GM19193 (cell line): ENCODE results near the gene GRID1.

Experiments used
- POLR2A ChIP-seq: IDR thresholded peaks from 4 replicates; pipeline ENCODE4 v1.6.1; 2011; ENCODE audit not compliant: insufficient read depth, insufficient read length; ENCODE audit errors: extremely low read depth

The GRID1 gene

GRCh38 chr10:85900061-85900460, 466.5 kb downstream of the GRID1 start:
- no peak for TF ChIP-seq POLR2A

- TF ChIP-seq POLR2A: no peak
Measured at GRCh38 chr10:85891472-85891871, 475.1 kb downstream of the GRID1 start.

- no peak for TF ChIP-seq POLR2A
Measured at GRCh38 chr10:85888559-85888958, 478.0 kb downstream of the GRID1 start.

- no peak for TF ChIP-seq POLR2A
Measured at GRCh38 chr10:85888004-85888403, 478.6 kb downstream of the GRID1 start.

- no peak for TF ChIP-seq POLR2A
Measured at GRCh38 chr10:85874208-85874607, 492.4 kb downstream of the GRID1 start.

- no peak for TF ChIP-seq POLR2A
Measured at GRCh38 chr10:85873063-85873462, 493.5 kb downstream of the GRID1 start.

- no peak for TF ChIP-seq POLR2A
Measured at GRCh38 chr10:85868627-85869499, 497.7 kb downstream of the GRID1 start.

- no peak for TF ChIP-seq POLR2A
Measured at GRCh38 chr10:85864868-85865526, 501.6 kb downstream of the GRID1 start.

GRCh38 chr10:85864173-85864549, 502.4 kb downstream of the GRID1 start:
- TF ChIP-seq POLR2A: no peak

- TF ChIP-seq POLR2A: no peak
Measured at GRCh38 chr10:85863301-85864172, 503.1 kb downstream of the GRID1 start.

- TF ChIP-seq POLR2A: no peak
Measured at GRCh38 chr10:85862771-85863170, 503.8 kb downstream of the GRID1 start.

- no peak for TF ChIP-seq POLR2A
Measured at GRCh38 chr10:85861513-85862197, 504.9 kb downstream of the GRID1 start.

- TF ChIP-seq POLR2A: no peak
Measured at GRCh38 chr10:85859859-85860258, 506.7 kb downstream of the GRID1 start.

- TF ChIP-seq POLR2A: no peak
Measured at GRCh38 chr10:85858776-85859515, 507.6 kb downstream of the GRID1 start.
